RCC 7860 (cell line): Measurements from ENCODE around the gene CRELD1.

Source experiments
- DNase-seq: peaks from one replicate; pipeline ENCODE4 v3.0.0-alpha.2; 2015; ENCODE audit warnings: low spot score
- FAIRE-seq: peaks from 2 replicates; lab custom pipeline; 2012; peaks lifted over from hg19 to GRCh38; lab: Jason Lieb, UNC

Gene CRELD1

GRCh38 chr3:9903238-9903624 lies 30.4 kb upstream of the CRELD1 start:
- FAIRE-seq (no peak), DNase-seq (peak; percentile 21)

- no peak for DNase-seq
- FAIRE-seq = no peak
Measured at GRCh38 chr3:9903904-9904303, 29.7 kb upstream of the CRELD1 start.

- DNase-seq (no peak), FAIRE-seq (no peak)
Measured at GRCh38 chr3:9906480-9906879, 27.2 kb upstream of the CRELD1 start.

- FAIRE-seq = no peak
- no peak for DNase-seq
Measured at GRCh38 chr3:9908286-9908685, 25.3 kb upstream of the CRELD1 start.

GRCh38 chr3:9909221-9910013 lies 24.2 kb upstream of the CRELD1 start:
- FAIRE-seq (no peak), DNase-seq (no peak)

- FAIRE-seq (no peak), DNase-seq (peak; percentile 9)
Measured at GRCh38 chr3:9911863-9912262, 21.8 kb upstream of the CRELD1 start.

GRCh38 chr3:9912294-9912935 lies 21.2 kb upstream of the CRELD1 start:
- peak; percentile 78 for DNase-seq
- peak; percentile 65 for FAIRE-seq

GRCh38 chr3:9913601-9914000 lies 20.0 kb upstream of the CRELD1 start:
- DNase-seq (no peak), FAIRE-seq (no peak)

GRCh38 chr3:9914011-9914410 lies 19.6 kb upstream of the CRELD1 start:
- FAIRE-seq (no peak), DNase-seq (no peak)

- no peak for FAIRE-seq
- no peak for DNase-seq
Measured at GRCh38 chr3:9914559-9915253, 18.9 kb upstream of the CRELD1 start.

- FAIRE-seq = no peak
- peak; percentile 34 for DNase-seq
Measured at GRCh38 chr3:9915254-9916141, 18.1 kb upstream of the CRELD1 start.

- FAIRE-seq (no peak), DNase-seq (no peak)
Measured at GRCh38 chr3:9916346-9916733, 17.3 kb upstream of the CRELD1 start.

- DNase-seq = peak; percentile 83
Measured at GRCh38 chr3:9916734-9917680, 16.6 kb upstream of the CRELD1 start, which contains the start of gene IL17RC. Gene IL17RC (plus strand): TSS chr3:9917098. CDS start chr3:9917316, 218 bp downstream.

GRCh38 chr3:9917820-9918219 lies 15.8 kb upstream of the CRELD1 start:
- DNase-seq = no peak
- FAIRE-seq = no peak

More at GRCh38 chr3:9916734-9917680, 16.6 kb upstream of the CRELD1 start, which contains the start of gene IL17RC:
- FAIRE-seq = peak; percentile 55

- FAIRE-seq (no peak), DNase-seq (no peak)
Measured at GRCh38 chr3:9918261-9919038, 15.2 kb upstream of the CRELD1 start.

GRCh38 chr3:9928158-9928557 lies 5.5 kb upstream of the CRELD1 start:
- FAIRE-seq = no peak

GRCh38 chr3:9930804-9931418 lies 2.7 kb upstream of the CRELD1 start:
- FAIRE-seq (no peak), DNase-seq (no peak)

More at GRCh38 chr3:9928158-9928557, 5.5 kb upstream of the CRELD1 start:
- DNase-seq = no peak

- DNase-seq = no peak
- FAIRE-seq = no peak
Measured at GRCh38 chr3:9932535-9932842, 1.1 kb upstream of the CRELD1 start.
